HFFc6 (cell line): ENCODE measurements around the gene CDKN2AIPNL. TPM values are rescaled to one million over a fixed set of nuclear protein-coding genes. Genes with fewer than 3 reads are reported as not detected.

Experiments
- DNase-seq: peaks from one replicate; pipeline ENCODE4 v3.0.0-alpha.2; 2018
- H3K27ac Mint-ChIP-seq: 2 replicates; pipeline ENCODE4 v1.8.0; 2020; ENCODE audit warnings: mild to moderate bottlenecking, mixed read lengths
- H3K27me3 Mint-ChIP-seq: 2 replicates; pipeline ENCODE4 v1.8.0; 2021; ENCODE audit warnings: mild to moderate bottlenecking, moderate library complexity, mixed read lengths; ENCODE audit not compliant: insufficient read depth
- H3K36me3 Mint-ChIP-seq: 2 replicates; pipeline ENCODE4 v1.8.0; 2021; ENCODE audit warnings: low read depth, mixed read lengths
- H3K4me1 Mint-ChIP-seq: 2 replicates; pipeline ENCODE4 v1.8.0; 2020; ENCODE audit warnings: low read depth, mixed read lengths
- H3K4me3 Mint-ChIP-seq: 2 replicates; pipeline ENCODE4 v1.8.0; 2020; ENCODE audit warnings: mild to moderate bottlenecking, moderate library complexity, mixed read lengths
- H3K9me3 Mint-ChIP-seq: 2 replicates; pipeline ENCODE4 v1.8.0; 2020; ENCODE audit warnings: mild to moderate bottlenecking, mixed read lengths
- total RNA-seq, 6 experiments: library from RNA; stranded (reverse); fragmentation: NEBNext Ultra II Directional; extraction: Animal tissue kit (Norgen Biotek cat#: 25700); gene quantifications; 2 replicates in 1 of 6; 3 replicates in 5 of 6; pipeline ENCODE4 v1.2.3, GENCODE V29; 2021
- TF ChIP-seq, protein P1 (sequence below): fragments of 200-600 bp; sonication (generic); IDR thresholded peaks from 2 replicates; pipeline ENCODE4 v1.5.0; 2021; ENCODE audit warnings: antibody characterized with exemption, mild to moderate bottlenecking

The CDKN2AIPNL gene
- total RNA-seq, 6 experiments from 2014 or later = 23.3 to 30.2 (median 28.4) TPM

DNA sequence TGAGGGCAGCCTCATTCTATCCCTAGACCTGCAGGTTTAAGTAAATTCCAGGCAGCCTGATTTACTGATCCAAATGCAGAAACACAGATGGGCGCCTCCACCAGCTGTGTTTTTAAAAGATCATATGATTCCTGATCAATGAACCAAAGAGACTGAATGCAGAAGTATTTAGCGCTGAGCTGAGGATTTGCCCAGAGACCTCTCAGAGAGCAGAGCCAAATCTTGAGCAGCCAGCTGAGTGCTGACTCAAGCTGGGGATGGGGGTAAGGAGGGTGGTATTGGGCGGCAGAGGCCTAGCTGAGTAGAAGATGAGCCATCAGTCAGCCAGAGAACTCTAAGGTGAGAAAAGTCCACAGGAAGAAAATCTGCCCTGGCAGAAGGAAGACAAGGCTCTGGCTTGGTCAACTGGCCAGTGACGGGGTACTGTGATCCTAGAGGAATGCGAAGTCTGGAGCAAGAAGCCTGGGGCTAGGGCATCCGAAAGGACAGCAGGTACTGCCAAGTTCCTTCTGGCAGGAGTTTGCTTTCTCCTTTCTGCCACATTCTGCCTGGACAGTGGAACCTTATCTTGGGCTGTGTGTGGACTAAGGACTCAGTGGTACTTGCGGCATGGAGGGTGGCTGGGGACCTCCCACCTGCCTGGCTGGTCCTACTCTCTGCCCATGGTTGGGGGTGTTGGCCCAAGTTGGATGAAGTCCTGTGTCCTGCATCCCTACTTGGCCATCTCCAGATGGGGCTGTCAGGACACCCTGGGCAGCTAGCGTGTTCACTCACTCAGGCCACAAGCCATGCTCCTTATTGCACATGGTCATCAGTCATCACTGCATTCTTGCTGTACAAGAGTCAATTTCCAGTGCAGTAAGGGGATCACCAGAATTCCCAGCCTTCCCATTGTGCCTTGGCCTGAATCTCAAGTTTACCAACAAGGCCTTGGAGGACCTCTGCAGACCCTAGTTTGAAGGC is 34.5 kb upstream of the CDKN2AIPNL start:
- H3K4me3 Mint-ChIP-seq = no peak overlapping the region
- peaks cover 2% of the 10 kb centered on the region; the same call in 1 of the 2 replicates for H3K27me3 Mint-ChIP-seq
- TF ChIP-seq, protein P1, sequence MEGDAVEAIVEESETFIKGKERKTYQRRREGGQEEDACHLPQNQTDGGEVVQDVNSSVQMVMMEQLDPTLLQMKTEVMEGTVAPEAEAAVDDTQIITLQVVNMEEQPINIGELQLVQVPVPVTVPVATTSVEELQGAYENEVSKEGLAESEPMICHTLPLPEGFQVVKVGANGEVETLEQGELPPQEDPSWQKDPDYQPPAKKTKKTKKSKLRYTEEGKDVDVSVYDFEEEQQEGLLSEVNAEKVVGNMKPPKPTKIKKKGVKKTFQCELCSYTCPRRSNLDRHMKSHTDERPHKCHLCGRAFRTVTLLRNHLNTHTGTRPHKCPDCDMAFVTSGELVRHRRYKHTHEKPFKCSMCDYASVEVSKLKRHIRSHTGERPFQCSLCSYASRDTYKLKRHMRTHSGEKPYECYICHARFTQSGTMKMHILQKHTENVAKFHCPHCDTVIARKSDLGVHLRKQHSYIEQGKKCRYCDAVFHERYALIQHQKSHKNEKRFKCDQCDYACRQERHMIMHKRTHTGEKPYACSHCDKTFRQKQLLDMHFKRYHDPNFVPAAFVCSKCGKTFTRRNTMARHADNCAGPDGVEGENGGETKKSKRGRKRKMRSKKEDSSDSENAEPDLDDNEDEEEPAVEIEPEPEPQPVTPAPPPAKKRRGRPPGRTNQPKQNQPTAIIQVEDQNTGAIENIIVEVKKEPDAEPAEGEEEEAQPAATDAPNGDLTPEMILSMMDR = no peak
- no peak for DNase-seq
- peaks cover 15% of the 10 kb centered on the region for H3K4me1 Mint-ChIP-seq
- no peaks in the 10 kb centered on the region for H3K9me3 Mint-ChIP-seq
- H3K36me3 Mint-ChIP-seq = no peaks in the 10 kb centered on the region
- no peak overlapping the region for H3K27ac Mint-ChIP-seq

DNA sequence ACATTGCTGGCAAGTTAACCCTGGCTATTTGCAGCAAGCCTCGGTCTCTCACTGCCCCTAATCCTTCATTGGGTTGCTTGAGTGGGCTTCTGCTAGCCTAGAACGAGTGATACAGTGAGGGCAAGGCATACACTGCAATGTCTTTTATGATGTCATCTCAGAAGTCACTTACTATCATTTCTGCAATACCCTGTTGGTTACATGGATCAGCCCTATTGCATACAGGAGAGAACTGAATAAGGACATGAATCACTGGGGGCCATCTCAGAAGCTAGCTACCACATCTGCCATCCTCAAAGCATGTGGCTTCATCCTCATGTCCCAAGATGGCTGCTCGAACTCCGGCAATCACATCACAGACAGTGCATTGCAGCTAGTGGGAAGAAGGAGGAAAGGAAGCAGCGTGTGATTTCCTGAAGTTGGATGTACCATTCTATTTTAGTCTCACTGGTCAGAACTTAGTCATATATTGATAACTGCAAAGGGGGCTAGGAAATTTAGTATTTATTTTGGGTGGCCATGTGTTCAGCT is 33.3 kb upstream of the CDKN2AIPNL start:
- Mint-ChIP-seq H3K9me3 (no peaks in the 10 kb centered on the region), H3K27ac (no peak overlapping the region), H3K36me3 (no peaks in the 10 kb centered on the region), H3K27me3 (peaks cover 2% of the 10 kb centered on the region; the same call in 1 of the 2 replicates), H3K4me3 (no peak overlapping the region), H3K4me1 (peaks cover 22% of the 10 kb centered on the region)
- TF ChIP-seq, protein P1 = no peak
- DNase-seq = no peak

DNA sequence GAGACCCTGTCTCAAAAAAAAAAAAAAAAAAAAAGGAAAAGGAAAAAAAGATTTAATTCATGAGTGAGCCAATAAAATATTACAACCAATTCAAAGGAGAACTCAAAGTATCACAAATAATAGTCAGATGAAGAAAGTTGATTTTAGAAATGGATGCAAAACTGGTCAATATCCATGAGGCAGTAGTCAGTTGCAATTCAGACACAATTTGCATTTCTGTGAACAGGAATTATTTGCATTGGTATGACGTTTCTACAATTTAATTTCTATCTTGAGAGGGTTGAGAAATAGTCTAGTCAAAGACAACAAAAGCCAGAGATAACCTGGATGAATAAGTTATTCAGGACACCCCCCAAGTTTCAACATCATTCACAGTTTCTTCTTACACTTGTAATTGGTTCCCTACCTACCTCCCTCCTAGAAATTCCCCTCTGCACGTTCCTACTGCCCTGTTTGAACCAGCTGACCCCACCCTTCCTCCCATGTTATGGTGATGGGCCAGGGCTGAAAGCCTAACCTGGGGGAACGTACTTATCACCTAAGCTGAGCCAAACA is 28.6 kb upstream of the CDKN2AIPNL start:
- Mint-ChIP-seq H3K4me3 (no peak overlapping the region), H3K36me3 (no peaks in the 10 kb centered on the region), H3K9me3 (no peaks in the 10 kb centered on the region), H3K27me3 (no peaks in the 10 kb centered on the region), H3K27ac (no peak overlapping the region), H3K4me1 (peaks cover 59% of the 10 kb centered on the region)
- DNase-seq = no peak
- TF ChIP-seq, protein P1 = no peak

DNA sequence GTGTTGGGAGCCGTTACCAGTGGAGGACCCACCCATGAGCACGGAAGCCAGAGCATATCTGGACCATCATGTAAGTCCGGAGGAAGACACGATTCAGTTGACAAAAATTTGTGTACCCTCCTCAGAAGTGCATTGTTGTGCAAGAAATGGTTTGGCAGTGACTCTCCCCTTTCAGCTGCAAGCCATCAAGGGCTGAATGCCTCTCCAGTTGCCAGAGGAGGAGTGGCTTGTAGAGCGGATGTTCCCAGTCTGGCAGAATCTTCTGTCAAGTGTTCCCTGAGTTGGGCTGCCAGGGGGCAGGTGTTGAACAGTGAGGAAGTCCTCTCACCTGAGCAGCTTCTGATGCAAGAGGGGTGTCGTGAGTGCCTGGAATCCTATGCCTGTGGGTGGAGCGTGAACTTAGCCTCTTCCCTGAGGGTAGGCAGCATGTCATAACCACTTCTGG is 27.6 kb upstream of the CDKN2AIPNL start:
- TF ChIP-seq, protein P1 = peak; percentile 24; the same call in 1 of the 2 replicates
- Mint-ChIP-seq H3K27ac (peak overlapping the region; percentile 98), H3K4me1 (peaks cover 64% of the 10 kb centered on the region), H3K9me3 (no peaks in the 10 kb centered on the region), H3K36me3 (no peaks in the 10 kb centered on the region), H3K4me3 (peak overlapping the region; percentile 46), H3K27me3 (no peaks in the 10 kb centered on the region; the same call in 1 of the 2 replicates)
- peak; percentile 92 for DNase-seq

DNA sequence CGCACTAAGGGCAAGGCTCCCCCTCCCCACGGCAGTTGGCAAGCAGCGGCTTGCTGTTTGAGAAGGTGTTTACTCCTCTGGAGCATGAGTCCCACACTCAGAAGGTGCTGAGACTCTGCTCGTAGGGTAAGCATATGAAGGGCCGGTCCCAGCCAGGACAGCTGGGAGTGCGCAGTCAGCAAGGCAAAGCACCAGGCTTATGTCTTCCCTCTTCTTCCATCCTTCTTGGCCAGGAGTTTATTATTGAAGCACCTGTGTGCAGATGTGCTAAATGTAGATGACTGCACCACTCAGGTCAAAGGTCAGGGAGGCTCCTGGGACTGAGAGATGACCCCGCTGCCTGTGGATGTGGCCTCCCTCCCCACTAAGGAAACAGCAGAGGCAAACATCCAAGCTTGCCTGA is 27.0 kb upstream of the CDKN2AIPNL start:
- DNase-seq = no peak
- H3K9me3 Mint-ChIP-seq = no peaks in the 10 kb centered on the region
- H3K27me3 Mint-ChIP-seq = no peaks in the 10 kb centered on the region; the same call in 1 of the 2 replicates
- H3K4me1 Mint-ChIP-seq = peaks cover 67% of the 10 kb centered on the region
- TF ChIP-seq, protein P1 = no peak
- H3K4me3 Mint-ChIP-seq = peak overlapping the region; percentile 51
- peak overlapping the region; percentile 98 for H3K27ac Mint-ChIP-seq
- no peaks in the 10 kb centered on the region for H3K36me3 Mint-ChIP-seq
